AG09319 (cell line): ENCODE data around the gene ADAMTS1.
A peak's percentile ranks its signal among the peaks of the same experiment; 100 is the strongest.

Source experiments
- DNase-seq: peaks from one replicate; pipeline ENCODE4 v3.0.0-alpha.2; 2010; ENCODE audit warnings: low read depth; ENCODE audit errors: extremely low read depth
- CTCF ChIP-seq: IDR thresholded peaks from 2 replicates; pipeline ENCODE4 v1.5.1; 2011; ENCODE audit warnings: low read depth, mild to moderate bottlenecking, inconsistent platforms, low read length, moderate library complexity

ADAMTS1 gene

GRCh38 chr21:26836528-26836927 is 8.7 kb downstream of the ADAMTS1 start:
- no peak for DNase-seq
- no peak for TF ChIP-seq CTCF

DNA sequence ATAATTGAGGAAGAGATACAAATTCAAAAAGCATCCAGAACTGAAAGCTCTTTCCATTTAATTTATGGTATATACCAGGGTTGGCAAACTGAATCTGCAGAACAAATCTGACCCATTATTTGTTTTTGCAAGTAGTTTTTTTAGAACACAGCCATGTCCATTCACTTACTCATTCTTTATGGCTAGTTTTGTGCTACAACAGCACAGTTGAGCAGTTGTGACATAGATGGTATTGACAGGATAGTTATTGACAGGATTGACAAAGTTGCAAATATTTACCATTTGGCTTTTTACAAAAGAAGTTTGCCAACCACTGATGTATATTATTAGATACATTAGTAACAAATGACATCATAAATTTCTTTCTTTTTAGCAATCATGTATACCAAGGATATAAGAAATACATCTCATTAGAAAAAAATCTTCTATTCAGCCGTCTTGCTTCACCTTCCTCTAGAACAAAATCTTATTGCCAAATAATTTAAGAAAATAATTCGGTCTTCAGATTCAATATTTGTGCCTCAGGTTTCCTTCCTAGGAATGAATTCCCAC is 9.4 kb downstream of the ADAMTS1 start:
- TF ChIP-seq CTCF: no peak

DNA sequence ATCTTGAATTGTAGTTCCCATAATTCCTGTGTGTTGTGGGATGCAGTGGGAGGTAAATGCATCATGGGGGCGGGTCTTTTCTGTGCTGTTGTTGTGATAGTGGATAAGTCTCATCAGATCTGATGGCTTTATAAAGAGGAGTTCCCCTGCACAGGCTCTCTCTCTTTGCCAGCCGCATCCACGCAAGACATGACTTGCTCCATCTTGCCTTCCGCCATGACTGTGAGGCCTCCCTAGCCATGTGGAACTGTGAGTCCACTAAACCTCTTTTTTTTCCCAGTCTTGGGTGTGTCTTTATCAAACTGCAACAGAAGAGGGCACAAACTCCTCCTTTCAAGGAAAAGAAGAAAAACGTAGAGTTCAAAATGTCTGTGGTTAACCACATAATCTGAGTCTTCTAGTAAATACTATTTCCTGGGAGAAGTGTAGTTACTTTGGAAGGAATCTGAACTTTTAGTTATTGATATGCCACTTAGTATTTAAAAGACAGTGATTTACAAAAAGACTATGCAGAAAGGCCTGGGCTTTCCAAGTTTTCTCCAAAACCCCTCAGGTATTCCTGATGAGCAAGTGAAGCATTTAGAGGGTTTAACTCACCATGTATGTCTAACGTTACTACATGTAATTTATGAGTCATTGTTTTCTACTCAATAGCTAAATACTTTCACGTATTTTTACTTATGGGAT is 10.0 kb downstream of the ADAMTS1 start:
- no peak for DNase-seq
- TF ChIP-seq CTCF: no peak

More for the DNA sequence above, 9.4 kb downstream of the ADAMTS1 start:
- no peak for DNase-seq

DNA sequence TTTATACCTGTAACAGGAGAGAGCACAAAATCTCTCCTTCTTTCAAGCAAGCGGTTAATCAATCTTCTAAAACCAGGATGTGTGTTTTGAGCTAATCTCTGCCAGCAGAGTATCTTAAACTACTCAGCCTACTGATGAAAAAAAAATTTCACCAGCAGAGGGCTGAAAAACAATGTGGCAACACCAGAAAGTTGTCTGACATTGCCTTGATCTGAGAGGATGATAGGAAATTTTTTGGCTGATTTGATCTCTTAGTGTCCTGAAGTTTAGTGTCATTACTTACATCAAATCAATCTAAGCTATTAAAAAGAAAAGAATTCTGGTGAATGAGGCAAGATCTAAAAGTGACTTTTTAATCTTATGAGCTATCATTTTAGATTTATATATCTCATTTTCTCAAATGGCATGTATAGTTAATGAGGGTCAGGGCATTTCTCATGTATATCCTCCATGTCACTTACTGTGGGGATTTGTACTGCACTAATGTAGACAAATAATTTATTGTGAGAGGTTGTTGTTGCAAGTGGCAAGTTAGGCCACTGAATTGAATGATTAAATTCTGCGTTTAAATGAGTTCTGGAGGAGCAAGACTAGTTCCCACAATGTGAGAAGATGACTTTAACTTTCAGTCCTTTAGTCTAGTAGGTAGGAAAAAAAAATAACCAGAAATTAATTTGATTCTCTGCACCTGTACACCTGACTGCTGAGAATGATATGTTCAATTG is 10.9 kb downstream of the ADAMTS1 start:
- DNase-seq: no peak
- TF ChIP-seq CTCF: peak; percentile 38

DNA sequence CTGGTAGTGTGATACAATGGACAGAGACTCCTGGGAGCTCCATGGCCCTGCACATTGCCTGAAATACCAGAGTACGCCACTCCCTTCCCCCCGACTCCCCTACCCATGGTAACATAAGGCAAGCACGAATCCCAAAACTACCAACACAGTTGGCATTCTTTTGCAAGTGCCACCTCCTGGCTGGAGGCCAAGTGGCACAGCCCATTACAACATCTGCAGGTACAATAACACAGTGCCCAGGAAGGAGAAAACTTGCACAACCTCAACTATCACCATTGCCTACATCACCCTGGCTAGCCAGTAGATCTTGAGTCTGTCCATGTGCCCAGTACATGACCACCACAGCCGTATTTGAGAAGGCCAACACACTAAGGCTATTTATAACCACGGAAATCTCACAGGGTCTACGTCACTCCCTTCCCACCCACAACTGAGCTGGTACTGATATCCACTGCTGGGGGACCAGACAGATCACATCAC is 11.7 kb downstream of the ADAMTS1 start:
- no peak for DNase-seq
- no peak for TF ChIP-seq CTCF

GRCh38 chr21:26833011-26833410 is 12.2 kb downstream of the ADAMTS1 start:
- no peak for DNase-seq
- no peak for TF ChIP-seq CTCF

DNA sequence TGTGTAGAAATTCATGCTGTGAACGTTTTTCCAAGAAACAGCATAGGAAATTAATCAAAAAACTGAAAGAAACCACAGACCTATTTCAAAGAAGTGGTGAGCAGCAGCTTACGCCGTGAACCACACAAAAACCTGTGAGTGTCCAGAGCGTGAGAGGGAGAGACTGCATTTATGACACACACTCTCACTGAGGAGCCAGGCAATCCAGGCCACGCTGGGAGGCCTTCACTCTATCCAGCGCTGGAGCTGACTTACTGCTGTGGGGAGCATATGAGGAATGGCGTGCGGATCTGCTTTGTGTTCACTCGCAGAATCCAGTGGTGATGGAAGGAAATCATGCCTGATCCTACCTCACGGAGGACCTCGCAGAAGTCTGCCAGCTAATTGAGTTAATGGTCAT is 12.7 kb downstream of the ADAMTS1 start:
- DNase-seq: no peak

More for the DNA sequence above, 12.7 kb downstream of the ADAMTS1 start:
- no peak for TF ChIP-seq CTCF
